ENCODE data around the gene DDX56. TPM values are rescaled to one million over a fixed set of nuclear protein-coding genes. Genes with fewer than 3 reads are reported as not detected.
"Not testable (repeated sequence)": the region's sequence is repeated elsewhere in the genome, so short reads cannot be mapped to it uniquely, and the experiment has no call there.

The DDX56 gene
- total RNA-seq, 1 experiment from 2014 or later: 83.1 TPM

- H3K4me1 Mint-ChIP-seq: no peaks in the 10 kb centered on the region
- no peak for DNase-seq (ENCODE audit: low spot score)
- CTCF ChIA-PET: interaction anchor here (0.7 kb wide), 1 partner anchor 23 kb away, joined by 3 read pairs; no protein-coding TSS in a partner anchor
- no peaks in the 10 kb centered on the region for H3K36me3 Mint-ChIP-seq
- ATAC-seq: no peak
- no peak overlapping the region for H3K27ac Mint-ChIP-seq
- H3K9me3 Mint-ChIP-seq: no peaks in the 10 kb centered on the region
- H3K4me3 Mint-ChIP-seq: no peak overlapping the region
- H3K27me3 Mint-ChIP-seq (ENCODE audit: low read depth): no peaks in the 10 kb centered on the region
- POLR2A ChIA-PET: no interaction called here
- TF ChIP-seq ZNF232 (CRISPR knock-in tag; IDR thresholded peaks at IDR 0.05): no peak
- TF ChIP-seq JAZF1 (CRISPR knock-in tag; IDR thresholded peaks at IDR 0.05): no peak
- TF ChIP-seq, protein P1, sequence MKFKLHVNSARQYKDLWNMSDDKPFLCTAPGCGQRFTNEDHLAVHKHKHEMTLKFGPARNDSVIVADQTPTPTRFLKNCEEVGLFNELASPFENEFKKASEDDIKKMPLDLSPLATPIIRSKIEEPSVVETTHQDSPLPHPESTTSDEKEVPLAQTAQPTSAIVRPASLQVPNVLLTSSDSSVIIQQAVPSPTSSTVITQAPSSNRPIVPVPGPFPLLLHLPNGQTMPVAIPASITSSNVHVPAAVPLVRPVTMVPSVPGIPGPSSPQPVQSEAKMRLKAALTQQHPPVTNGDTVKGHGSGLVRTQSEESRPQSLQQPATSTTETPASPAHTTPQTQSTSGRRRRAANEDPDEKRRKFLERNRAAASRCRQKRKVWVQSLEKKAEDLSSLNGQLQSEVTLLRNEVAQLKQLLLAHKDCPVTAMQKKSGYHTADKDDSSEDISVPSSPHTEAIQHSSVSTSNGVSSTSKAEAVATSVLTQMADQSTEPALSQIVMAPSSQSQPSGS (CRISPR knock-in tag; IDR thresholded peaks at IDR 0.05; ENCODE audit: borderline replicate concordance, low read depth): no peak
- no peak for TF ChIP-seq AFF4 (CRISPR knock-in tag; IDR thresholded peaks at IDR 0.05; ENCODE audit: borderline replicate concordance)
- no peak for TF ChIP-seq NR2C2 (CRISPR knock-in tag; IDR thresholded peaks at IDR 0.05)
- TF ChIP-seq HMGA2 (CRISPR knock-in tag; IDR thresholded peaks at IDR 0.05): no peak
- TF ChIP-seq, protein P2, sequence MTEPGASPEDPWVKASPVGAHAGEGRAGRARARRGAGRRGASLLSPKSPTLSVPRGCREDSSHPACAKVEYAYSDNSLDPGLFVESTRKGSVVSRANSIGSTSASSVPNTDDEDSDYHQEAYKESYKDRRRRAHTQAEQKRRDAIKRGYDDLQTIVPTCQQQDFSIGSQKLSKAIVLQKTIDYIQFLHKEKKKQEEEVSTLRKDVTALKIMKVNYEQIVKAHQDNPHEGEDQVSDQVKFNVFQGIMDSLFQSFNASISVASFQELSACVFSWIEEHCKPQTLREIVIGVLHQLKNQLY (CRISPR knock-in tag; IDR thresholded peaks at IDR 0.05): no peak
- no peak for TF ChIP-seq ZNF219 (CRISPR knock-in tag; IDR thresholded peaks at IDR 0.05; ENCODE audit: borderline replicate concordance)
- no peak for TF ChIP-seq CBFB (CRISPR knock-in tag; IDR thresholded peaks at IDR 0.05; ENCODE audit: low read depth)
- TF ChIP-seq, protein P3, sequence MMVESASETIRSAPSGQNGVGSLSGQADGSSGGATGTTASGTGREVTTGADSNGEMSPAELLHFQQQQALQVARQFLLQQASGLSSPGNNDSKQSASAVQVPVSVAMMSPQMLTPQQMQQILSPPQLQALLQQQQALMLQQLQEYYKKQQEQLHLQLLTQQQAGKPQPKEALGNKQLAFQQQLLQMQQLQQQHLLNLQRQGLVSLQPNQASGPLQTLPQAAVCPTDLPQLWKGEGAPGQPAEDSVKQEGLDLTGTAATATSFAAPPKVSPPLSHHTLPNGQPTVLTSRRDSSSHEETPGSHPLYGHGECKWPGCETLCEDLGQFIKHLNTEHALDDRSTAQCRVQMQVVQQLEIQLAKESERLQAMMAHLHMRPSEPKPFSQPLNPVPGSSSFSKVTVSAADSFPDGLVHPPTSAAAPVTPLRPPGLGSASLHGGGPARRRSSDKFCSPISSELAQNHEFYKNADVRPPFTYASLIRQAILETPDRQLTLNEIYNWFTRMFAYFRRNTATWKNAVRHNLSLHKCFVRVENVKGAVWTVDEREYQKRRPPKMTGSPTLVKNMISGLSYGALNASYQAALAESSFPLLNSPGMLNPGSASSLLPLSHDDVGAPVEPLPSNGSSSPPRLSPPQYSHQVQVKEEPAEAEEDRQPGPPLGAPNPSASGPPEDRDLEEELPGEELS (CRISPR knock-in tag; IDR thresholded peaks at IDR 0.05): no peak
- TF ChIP-seq, protein P4, sequence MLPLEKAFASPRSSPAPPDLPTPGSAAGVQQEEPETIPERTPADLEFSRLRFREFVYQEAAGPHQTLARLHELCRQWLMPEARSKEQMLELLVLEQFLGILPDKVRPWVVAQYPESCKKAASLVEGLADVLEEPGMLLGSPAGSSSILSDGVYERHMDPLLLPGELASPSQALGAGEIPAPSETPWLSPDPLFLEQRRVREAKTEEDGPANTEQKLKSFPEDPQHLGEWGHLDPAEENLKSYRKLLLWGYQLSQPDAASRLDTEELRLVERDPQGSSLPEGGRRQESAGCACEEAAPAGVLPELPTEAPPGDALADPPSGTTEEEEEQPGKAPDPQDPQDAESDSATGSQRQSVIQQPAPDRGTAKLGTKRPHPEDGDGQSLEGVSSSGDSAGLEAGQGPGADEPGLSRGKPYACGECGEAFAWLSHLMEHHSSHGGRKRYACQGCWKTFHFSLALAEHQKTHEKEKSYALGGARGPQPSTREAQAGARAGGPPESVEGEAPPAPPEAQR (CRISPR knock-in tag; IDR thresholded peaks at IDR 0.05): no peak
- TF ChIP-seq ZNF317 (CRISPR knock-in tag; IDR thresholded peaks at IDR 0.05; ENCODE audit: borderline replicate concordance, low read depth): no peak
These were observed 16.2 kb downstream of the DDX56 start for GRCh38 chr7:44557485-44557884.

DNA sequence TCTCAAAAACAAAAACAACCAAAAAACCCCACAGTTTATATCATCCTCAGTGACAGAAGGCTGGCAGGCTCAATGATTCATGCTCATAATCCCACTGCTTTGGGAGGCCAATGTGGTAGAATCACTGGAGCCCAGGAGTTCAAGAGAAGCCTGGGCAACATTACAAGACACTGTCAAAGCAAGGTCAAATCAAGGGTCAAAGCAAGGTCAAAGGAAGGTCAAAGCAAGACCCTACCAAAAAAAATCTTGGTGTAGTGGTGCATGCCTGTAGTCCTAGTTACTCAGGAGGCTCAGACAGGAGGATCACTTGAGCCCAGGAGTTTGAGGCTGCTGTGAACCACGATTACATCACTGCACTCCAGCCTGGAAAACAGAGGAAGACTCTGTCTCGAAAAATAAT, 18.4 kb downstream of the DDX56 start:
- CTCF ChIA-PET: interaction anchor here (1.2 kb wide), 1 partner anchor 10 kb away, joined by 5 read pairs; no protein-coding TSS in a partner anchor
- H3K9me3 Mint-ChIP-seq: no peaks in the 10 kb centered on the region
- no peak for ATAC-seq
- H3K4me3 Mint-ChIP-seq: no peak overlapping the region
- H3K36me3 Mint-ChIP-seq: no peaks in the 10 kb centered on the region
- no peaks in the 10 kb centered on the region for H3K4me1 Mint-ChIP-seq
- POLR2A ChIA-PET: no interaction called here
- TF ChIP-seq SMAD3 (CRISPR knock-in tag; IDR thresholded peaks at IDR 0.05; ENCODE audit: borderline replicate concordance): no peak
- TF ChIP-seq, protein P5, sequence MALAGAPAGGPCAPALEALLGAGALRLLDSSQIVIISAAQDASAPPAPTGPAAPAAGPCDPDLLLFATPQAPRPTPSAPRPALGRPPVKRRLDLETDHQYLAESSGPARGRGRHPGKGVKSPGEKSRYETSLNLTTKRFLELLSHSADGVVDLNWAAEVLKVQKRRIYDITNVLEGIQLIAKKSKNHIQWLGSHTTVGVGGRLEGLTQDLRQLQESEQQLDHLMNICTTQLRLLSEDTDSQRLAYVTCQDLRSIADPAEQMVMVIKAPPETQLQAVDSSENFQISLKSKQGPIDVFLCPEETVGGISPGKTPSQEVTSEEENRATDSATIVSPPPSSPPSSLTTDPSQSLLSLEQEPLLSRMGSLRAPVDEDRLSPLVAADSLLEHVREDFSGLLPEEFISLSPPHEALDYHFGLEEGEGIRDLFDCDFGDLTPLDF (CRISPR knock-in tag; IDR thresholded peaks at IDR 0.05): no peak
- no peak for DNase-seq (ENCODE audit: low spot score)
- no peak overlapping the region for H3K27ac Mint-ChIP-seq
- no peaks in the 10 kb centered on the region for H3K27me3 Mint-ChIP-seq (ENCODE audit: low read depth)

GRCh38 chr7:44552473-44553005, 21.2 kb downstream of the DDX56 start:
- ATAC-seq; H3K9me3 Mint-ChIP-seq; H3K27me3 Mint-ChIP-seq (ENCODE audit: low read depth); H3K4me1 Mint-ChIP-seq; H3K27ac Mint-ChIP-seq; DNase-seq (ENCODE audit: low spot score); H3K4me3 Mint-ChIP-seq; H3K36me3 Mint-ChIP-seq: not testable (repeated sequence)
- ChIA-PET CTCF (interaction anchor here (1.5 to 2.8 kb wide), 2 partner anchors 13 to 18 kb away, joined by 6 to 12 read pairs; no protein-coding TSS in a partner anchor), POLR2A (interaction anchor here (0.7 kb wide), 1 partner anchor 540 kb away, joined by 4 read pairs; no protein-coding TSS in a partner anchor)

Measured in WTC11 (cell line).